Tibial nerve (tissue), 3 donors: ENCODE measurements around the gene TUBB2B.

Experiments used
- CTCF ChIP-seq, 5 experiments: fragments of 200-600 bp in 3 of 5; fragments of 450-650 bp in 2 of 5; sonication (generic) in 3 of 5; IDR thresholded peaks; one replicate each; pipeline ENCODE4 v1.5.1; 2016 to 2019; ENCODE audit warnings: antibody characterized with exemption in 5 of 5, mild to moderate bottlenecking in 3 of 5, moderate library complexity in 2 of 5
- POLR2A ChIP-seq, 2 donors: fragments of 450-650 bp; IDR thresholded peaks; one replicate each; pipeline ENCODE4 v1.6.1; 2017; ENCODE audit warnings: antibody characterized with exemption in 2 of 2, mild to moderate bottlenecking in 2 of 2, moderate library complexity in 2 of 2

DNA sequence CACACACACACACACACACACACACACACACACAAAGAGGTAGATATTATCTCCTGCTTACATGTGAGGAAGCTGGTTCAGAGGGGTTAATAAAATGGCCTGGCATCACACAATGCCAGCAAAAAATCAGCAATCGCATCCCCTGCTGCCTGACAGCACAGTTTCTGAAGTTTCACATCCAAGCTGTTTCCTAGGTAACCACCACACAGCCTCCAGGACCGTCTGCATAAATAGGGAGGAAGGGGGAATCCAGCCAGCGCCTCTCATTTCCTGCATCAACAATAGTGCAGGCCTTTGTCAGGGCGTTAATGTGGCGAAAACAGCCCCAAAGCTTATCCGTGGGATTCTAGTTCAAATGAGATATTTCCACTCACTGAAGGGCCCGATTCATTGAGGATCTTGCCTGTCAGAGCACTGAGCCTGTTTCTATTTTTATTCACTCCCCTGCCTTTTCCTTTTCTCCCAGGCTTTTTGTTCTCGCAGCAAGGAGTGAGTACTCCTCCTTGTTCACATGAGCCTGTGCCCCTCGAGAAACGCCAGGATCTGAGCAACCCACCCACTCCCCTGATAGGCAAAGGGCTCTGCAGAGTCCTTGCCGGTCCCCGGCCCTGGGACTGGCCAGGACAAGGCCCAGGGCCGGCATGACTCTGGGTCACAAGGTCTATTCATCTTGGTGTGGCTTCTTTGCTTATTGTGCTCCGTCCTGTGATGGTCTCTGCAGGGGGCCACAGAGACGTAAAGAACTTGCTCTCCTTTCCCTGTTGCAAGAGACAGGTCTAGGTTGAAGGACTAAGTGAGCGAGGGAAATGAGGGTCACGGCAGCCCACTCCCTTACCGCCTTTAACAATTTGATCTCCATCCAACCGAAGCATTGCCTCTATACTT, 32.7 kb downstream of the TUBB2B start:
- TF ChIP-seq POLR2A (IDR thresholded peaks at IDR 0.05) (no peak), CTCF (IDR thresholded peaks at IDR 0.05) (no peak)
